Upper lobe of left lung (tissue), 6 donors: ENCODE data around the gene ADD1. TPM values are rescaled to one million over a fixed set of nuclear protein-coding genes. Genes with fewer than 3 reads are reported as not detected.

Experiments
- ATAC-seq, 2 donors: fragments of 200-7000 bp; cut with Tn5 transposase; one replicate each; pipeline ENCODE4 v1.9.1; 2022; ENCODE audit warnings: mild to moderate bottlenecking in 2 of 2, moderate library complexity in 2 of 2; ENCODE audit not compliant: low FRiP score in 2 of 2
- DNase-seq, 2 donors: peaks; one replicate each; pipeline ENCODE4 v3.0.0-alpha.2; 2019 to 2020
- H3K27ac ChIP-seq, 4 donors: fragments of 200-600 bp; sonication (generic); one replicate each; pipeline ENCODE4 v1.5.1; 2016 to 2019
- H3K27me3 ChIP-seq, 4 donors: fragments of 200-600 bp; sonication (generic); one replicate each; pipeline ENCODE4 v1.5.1; 2017 to 2019
- H3K36me3 ChIP-seq, 4 donors: fragments of 200-600 bp; sonication (generic); one replicate each; pipeline ENCODE4 v1.5.1; 2016 to 2019
- H3K4me1 ChIP-seq, 4 donors: fragments of 200-600 bp; sonication (generic); one replicate each; pipeline ENCODE4 v1.5.1; 2018 to 2019
- H3K4me3 ChIP-seq, 4 donors: fragments of 200-600 bp; sonication (generic); one replicate each; pipeline ENCODE4 v1.5.1; 2017 to 2019; ENCODE audit warnings: mild to moderate bottlenecking in 2 of 4, moderate library complexity in 1 of 4
- H3K9me3 ChIP-seq, 4 donors: fragments of 200-600 bp; sonication (generic); one replicate each; pipeline ENCODE4 v1.5.1; 2018 to 2019
- CTCF ChIP-seq, 6 experiments: fragments of 450-650 bp in 4 of 6; fragments of 200-600 bp in 2 of 6; sonication (generic) in 2 of 6; IDR thresholded peaks; one replicate each; pipeline ENCODE4 v1.5.1; 2016 to 2019; ENCODE audit warnings: antibody characterized with exemption in 6 of 6
- EP300 ChIP-seq, 4 donors: sonication (generic); formaldehyde crosslinking; IDR thresholded peaks; one replicate each; pipeline ENCODE4 v1.5.1; 2017; ENCODE audit warnings: antibody characterized with exemption in 4 of 4, control low read depth in 2 of 4
- POLR2A ChIP-seq, 4 donors: fragments of 450-650 bp; IDR thresholded peaks; one replicate each; pipeline ENCODE4 v1.5.1; 2016 to 2017; ENCODE audit warnings: antibody characterized with exemption in 4 of 4, mild to moderate bottlenecking in 2 of 4
- POLR2AphosphoS5 ChIP-seq, 2 donors: sonication (generic); formaldehyde crosslinking; IDR thresholded peaks; one replicate each; pipeline ENCODE4 v1.5.1; 2017; ENCODE audit warnings: antibody characterized with exemption in 2 of 2
- WGBS, 2 donors: methylation state at CpG; one replicate each; pipeline ENCODE4 v1.1.5; 2017 to 2018; 5-methylcytosine and 5-hydroxymethylcytosine counted together
- total RNA-seq, 6 donors: library from RNA; depleted of rRNA in 4 of 6; stranded (reverse); fragments of >200 nt in 4 of 6; gene quantifications; one replicate each; pipeline versions ENCODE4 v1.1.0 to v1.2.1, GENCODE V29; 2016 to 2021
- donor health status: DM: no; HTN: no; CAD: no; lungs with moderate emphysema.
- donor health status: DM: no; HTN: yes; CAD: no; lungs with severe emphysema.

The ADD1 gene
- total RNA-seq, 6 donors from 2014 or later = 184 to 651 (median 290) TPM

- ATAC-seq = peak in 1 of 2 donors; percentile 42
- TF ChIP-seq POLR2AphosphoS5 (IDR thresholded peaks at IDR 0.05) (no peak), POLR2A (IDR thresholded peaks at IDR 0.05) (no peak), EP300 (IDR thresholded peaks at IDR 0.05) (peak in 1 of 4 donors; percentile 65), CTCF (IDR thresholded peaks at IDR 0.05) (no peak)
- Histone ChIP-seq H3K27ac (peak overlapping the region in 3 of 4 donors; percentile 50 to 61 (median 58)), H3K4me3 (no peak overlapping the region), H3K27me3 (no peaks in the 10 kb centered on the region), H3K9me3 (no peaks in the 10 kb centered on the region), H3K36me3 (peaks cover 0 to 4% (median under 1%) of the 10 kb centered on the region in 4 donors), H3K4me1 (peaks cover 62 to 87% (median 64%) of the 10 kb centered on the region in 4 donors)
- peak in 1 of 2 donors; percentile 73 for DNase-seq
- WGBS, 2 donors = 63 to 84% methylated on average over 2 of the region's 2 CpGs
Measured at GRCh38 chr4:2848449-2848848, 4.8 kb downstream of the ADD1 start.

- H3K4me3 ChIP-seq = no peak overlapping the region
- no peaks in the 10 kb centered on the region for H3K27me3 ChIP-seq
- H3K36me3 ChIP-seq = peaks cover 4 to 14% (median 7%) of the 10 kb centered on the region in 4 donors
- H3K9me3 ChIP-seq = no peaks in the 10 kb centered on the region
- ATAC-seq (peak; percentile 11 to 63), DNase-seq (no peak)
- H3K4me1 ChIP-seq = peaks cover 72 to 97% (median 75%) of the 10 kb centered on the region in 4 donors
- TF ChIP-seq POLR2AphosphoS5 (IDR thresholded peaks at IDR 0.05) (no peak), POLR2A (IDR thresholded peaks at IDR 0.05) (no peak)
- 54 to 63% methylated on average over 9 of the region's 9 CpGs for WGBS, 2 donors
- H3K27ac ChIP-seq = peak overlapping the region in 3 of 4 donors; percentile 20 to 71 (median 61)
Measured at GRCh38 chr4:2849267-2850152, 5.9 kb downstream of the ADD1 start.

- Histone ChIP-seq H3K36me3 (peaks cover 6 to 20% (median 8%) of the 10 kb centered on the region in 4 donors), H3K27me3 (no peaks in the 10 kb centered on the region), H3K4me1 (peaks cover 69 to 93% (median 73%) of the 10 kb centered on the region in 4 donors), H3K27ac (peak overlapping the region; percentile 10 to 73 (median 40)), H3K4me3 (no peak overlapping the region), H3K9me3 (no peaks in the 10 kb centered on the region)
- TF ChIP-seq POLR2AphosphoS5 (IDR thresholded peaks at IDR 0.05) = no peak
- no peak for TF ChIP-seq CTCF (IDR thresholded peaks at IDR 0.05)
- WGBS, 2 donors = 53 to 68% methylated on average over 2 of the region's 2 CpGs
- ATAC-seq (no peak), DNase-seq (no peak)
Measured at GRCh38 chr4:2850966-2851798, 7.5 kb downstream of the ADD1 start.

- Histone ChIP-seq H3K27ac (peak overlapping the region in 3 of 4 donors; percentile 7 to 77 (median 73)), H3K9me3 (no peaks in the 10 kb centered on the region), H3K36me3 (peaks cover 6 to 20% (median 8%) of the 10 kb centered on the region in 4 donors), H3K27me3 (no peaks in the 10 kb centered on the region), H3K4me1 (peaks cover 68 to 92% (median 77%) of the 10 kb centered on the region in 4 donors), H3K4me3 (no peak overlapping the region)
- DNase-seq (peak in 1 of 2 donors; percentile 48), ATAC-seq (peak; percentile 48 to 65)
- WGBS, 2 donors = 30 to 37% methylated on average over 7 of the region's 7 CpGs
- TF ChIP-seq POLR2A (IDR thresholded peaks at IDR 0.05) (no peak), CTCF (IDR thresholded peaks at IDR 0.05) (no peak), POLR2AphosphoS5 (IDR thresholded peaks at IDR 0.05) (peak in 1 of 2 donors; percentile 58)
Measured at GRCh38 chr4:2852481-2852921, 8.9 kb downstream of the ADD1 start.

GRCh38 chr4:2855584-2855983 lies 11.9 kb downstream of the ADD1 start:
- no peak for DNase-seq
- Histone ChIP-seq H3K9me3 (no peaks in the 10 kb centered on the region), H3K27me3 (no peaks in the 10 kb centered on the region), H3K4me1 (peaks cover 75 to 92% (median 86%) of the 10 kb centered on the region in 4 donors), H3K4me3 (no peak overlapping the region), H3K36me3 (peaks cover 6 to 20% (median 8%) of the 10 kb centered on the region in 4 donors), H3K27ac (peak overlapping the region in 3 of 4 donors; percentile 1 to 77 (median 45))
- WGBS, 2 donors = 93 to 97% methylated on average over 5 of the region's 5 CpGs
- ATAC-seq = no peak
- no peak for TF ChIP-seq EP300 (IDR thresholded peaks at IDR 0.05)
- no peak for TF ChIP-seq POLR2A (IDR thresholded peaks at IDR 0.05)
- no peak for TF ChIP-seq POLR2AphosphoS5 (IDR thresholded peaks at IDR 0.05)
- TF ChIP-seq CTCF (IDR thresholded peaks at IDR 0.05) = no peak
